Hypothalamus (tissue), 51 donors: ENCODE results near the gene MYL11.
A peak's percentile ranks its signal among the peaks of the same experiment; 100 is the strongest.

ENCODE experiments used
- DNase-seq, 51 donors: peaks; one replicate each; lab custom pipeline; 2025; lab: John Stamatoyannopoulos, UW

The MYL11 gene

GRCh38 chr16:30416047-30416603, 41.5 kb downstream of the MYL11 start:
- no peak for DNase-seq

- DNase-seq: peak in 2 of 51 donors; percentile 9 to 57
Observed at GRCh38 chr16:30416624-30417528, 42.3 kb downstream of the MYL11 start.

GRCh38 chr16:30417529-30418349, 43.1 kb downstream of the MYL11 start:
- DNase-seq: peak in 45 of 51 donors; percentile 10 to 82 (median 53)

GRCh38 chr16:30418350-30419181, 44.0 kb downstream of the MYL11 start:
- peak in 2 of 51 donors; percentile 7 to 35 for DNase-seq

GRCh38 chr16:30421010-30421409, 46.4 kb downstream of the MYL11 start:
- no peak for DNase-seq
